Measurements from ENCODE around the gene DSCAML1. TPM values are rescaled to one million over a fixed set of nuclear protein-coding genes. Genes with fewer than 3 reads are reported as not detected.

Gene DSCAML1
- total RNA-seq, 1 experiment from 2014 or later, result not detected

DNA sequence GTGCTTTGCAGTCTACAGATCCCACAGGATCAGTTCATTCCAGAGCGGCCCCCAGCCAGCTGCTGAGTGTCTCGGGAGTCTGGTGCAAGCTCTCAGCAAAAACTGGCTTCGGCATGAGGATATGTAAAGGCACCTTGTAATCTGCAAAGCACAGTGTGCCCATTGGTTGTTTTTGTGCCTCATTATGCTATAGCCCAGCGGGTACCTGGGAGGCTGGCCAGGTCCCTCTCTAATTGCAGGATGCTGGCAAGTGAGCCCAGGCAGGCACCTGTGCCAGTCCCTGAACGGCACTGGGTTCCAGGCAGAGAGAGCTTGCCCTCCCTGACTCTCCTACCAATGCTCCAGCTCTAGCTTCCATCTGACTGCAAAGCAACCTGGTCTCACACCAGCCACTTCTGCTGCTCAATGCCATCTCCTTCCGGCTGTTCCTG is 128.7 kb downstream of the DSCAML1 start:
- no peak overlapping the region for H3K4me3 ChIP-seq (ENCODE audit: low read length)
- no peaks in the 10 kb centered on the region for H4K20me1 ChIP-seq (ENCODE audit: low read length)
- DNase-seq (no peak), ATAC-seq (no peak)
- no peaks in the 10 kb centered on the region for H3K79me2 ChIP-seq (ENCODE audit: low read length)
- no peaks in the 10 kb centered on the region for H3F3A ChIP-seq (ENCODE audit: low read length, unreplicated experiment)
- H3K9me3 ChIP-seq (ENCODE audit: low read length), result no peaks in the 10 kb centered on the region
- H3K9me2 ChIP-seq (replicated peaks; ENCODE audit: low read length), result no peaks in the 10 kb centered on the region
- POLR2A ChIA-PET (ENCODE audit: unreplicated experiment), result no interaction called here
- H3K4me1 ChIP-seq (ENCODE audit: insufficient read depth, low read length), result no peaks in the 10 kb centered on the region
- H3K27me3 ChIP-seq (ENCODE audit: low read length), result peaks cover 98% of the 10 kb centered on the region
- intact Hi-C loops (cut with micrococcal nuclease), result no loop called here
- no TSS peak for BruUV-seq (replicated peaks)
- no peak overlapping the region for H3K4me2 ChIP-seq (ENCODE audit: low read length)
- H3K9ac ChIP-seq (ENCODE audit: low read length), result no peak overlapping the region
- CTCF ChIA-PET, result no interaction called here
- H3K36me3 ChIP-seq (ENCODE audit: low read depth, low read length), result no peaks in the 10 kb centered on the region
- TF ChIP-seq EZH2phosphoT487 (IDR thresholded peaks at IDR 0.05; ENCODE audit: borderline replicate concordance, low read length) (no peak), EZH2 (IDR thresholded peaks at IDR 0.05; ENCODE audit: low read length, unreplicated experiment) (no peak)
- TF ChIP-seq, protein P1, sequence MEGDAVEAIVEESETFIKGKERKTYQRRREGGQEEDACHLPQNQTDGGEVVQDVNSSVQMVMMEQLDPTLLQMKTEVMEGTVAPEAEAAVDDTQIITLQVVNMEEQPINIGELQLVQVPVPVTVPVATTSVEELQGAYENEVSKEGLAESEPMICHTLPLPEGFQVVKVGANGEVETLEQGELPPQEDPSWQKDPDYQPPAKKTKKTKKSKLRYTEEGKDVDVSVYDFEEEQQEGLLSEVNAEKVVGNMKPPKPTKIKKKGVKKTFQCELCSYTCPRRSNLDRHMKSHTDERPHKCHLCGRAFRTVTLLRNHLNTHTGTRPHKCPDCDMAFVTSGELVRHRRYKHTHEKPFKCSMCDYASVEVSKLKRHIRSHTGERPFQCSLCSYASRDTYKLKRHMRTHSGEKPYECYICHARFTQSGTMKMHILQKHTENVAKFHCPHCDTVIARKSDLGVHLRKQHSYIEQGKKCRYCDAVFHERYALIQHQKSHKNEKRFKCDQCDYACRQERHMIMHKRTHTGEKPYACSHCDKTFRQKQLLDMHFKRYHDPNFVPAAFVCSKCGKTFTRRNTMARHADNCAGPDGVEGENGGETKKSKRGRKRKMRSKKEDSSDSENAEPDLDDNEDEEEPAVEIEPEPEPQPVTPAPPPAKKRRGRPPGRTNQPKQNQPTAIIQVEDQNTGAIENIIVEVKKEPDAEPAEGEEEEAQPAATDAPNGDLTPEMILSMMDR (conservative IDR thresholded peaks at IDR 0.05; ENCODE audit: low read depth, low read length), result no peak
- no peak overlapping the region for H3K27ac ChIP-seq (ENCODE audit: low read length)
- H2AFZ ChIP-seq (ENCODE audit: low read length), result no peak overlapping the region

DNA sequence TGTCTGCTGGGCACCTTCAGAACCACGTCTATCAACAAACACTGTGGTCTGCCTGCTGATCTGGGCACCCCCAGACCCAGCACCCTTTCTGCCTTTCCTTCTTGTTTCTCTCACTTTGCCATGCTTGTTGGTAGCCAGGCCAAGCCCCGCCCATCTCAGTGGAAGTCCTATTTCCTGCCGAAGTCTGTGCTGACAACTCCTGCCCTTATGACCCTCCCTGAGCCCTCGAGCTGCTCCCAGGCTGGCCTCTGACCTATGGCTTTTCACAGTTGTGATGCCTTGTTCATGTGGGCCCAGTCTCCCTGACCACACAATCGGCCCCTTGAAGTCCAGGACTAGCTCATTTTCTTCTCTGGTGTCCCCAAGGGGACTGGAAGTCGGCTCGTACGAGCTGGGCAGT is 132.1 kb downstream of the DSCAML1 start:
- Histone ChIP-seq H3K27ac (ENCODE audit: low read length) (no peak overlapping the region), H3K4me3 (ENCODE audit: low read length) (no peak overlapping the region), H3K4me1 (ENCODE audit: insufficient read depth, low read length) (no peaks in the 10 kb centered on the region), H4K20me1 (ENCODE audit: low read length) (no peaks in the 10 kb centered on the region), H3F3A (ENCODE audit: low read length, unreplicated experiment) (no peaks in the 10 kb centered on the region), H3K9me2 (replicated peaks; ENCODE audit: low read length) (no peaks in the 10 kb centered on the region), H3K9me3 (ENCODE audit: low read length) (no peaks in the 10 kb centered on the region; the same call in 1 of the 2 replicates), H3K9ac (ENCODE audit: low read length) (no peak overlapping the region), H2AFZ (ENCODE audit: low read length) (no peak overlapping the region), H3K79me2 (ENCODE audit: low read length) (no peaks in the 10 kb centered on the region), H3K4me2 (ENCODE audit: low read length) (no peak overlapping the region), H3K36me3 (ENCODE audit: low read depth, low read length) (no peaks in the 10 kb centered on the region), H3K27me3 (ENCODE audit: low read length) (peaks cover 100% of the 10 kb centered on the region)
- CTCF ChIA-PET, result no interaction called here
- intact Hi-C loops (cut with micrococcal nuclease), result no loop called here
- TF ChIP-seq EZH2 (IDR thresholded peaks at IDR 0.05; ENCODE audit: low read length, unreplicated experiment), result no peak
- TF ChIP-seq, protein P1 (conservative IDR thresholded peaks at IDR 0.05; ENCODE audit: low read depth, low read length), result no peak
- TF ChIP-seq EZH2phosphoT487 (IDR thresholded peaks at IDR 0.05; ENCODE audit: borderline replicate concordance, low read length), result no peak
- DNase-seq (no peak), ATAC-seq (no peak)
- POLR2A ChIA-PET (ENCODE audit: unreplicated experiment), result no interaction called here
- no TSS peak for BruUV-seq (replicated peaks)

DNA sequence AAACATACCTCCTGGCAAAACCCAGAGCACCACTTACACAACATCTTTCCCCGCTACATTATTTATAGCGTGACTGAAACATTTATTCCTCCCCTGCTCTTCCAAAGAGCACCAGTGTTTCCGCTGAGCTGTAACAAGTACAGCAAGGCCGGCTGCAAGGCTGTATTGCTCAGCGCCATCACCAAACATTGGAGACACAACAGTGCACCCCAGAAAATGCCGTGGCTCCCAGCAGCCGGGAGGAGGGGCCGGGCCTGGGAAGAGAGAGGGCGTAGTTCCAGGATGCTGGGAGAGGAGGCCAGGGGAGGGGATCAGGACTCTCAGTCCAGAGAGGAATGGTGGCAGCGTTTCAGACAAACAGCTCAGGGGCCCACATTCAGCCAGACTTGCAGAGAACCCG is 133.2 kb downstream of the DSCAML1 start:
- Histone ChIP-seq H3K27ac (ENCODE audit: low read length) (no peak overlapping the region), H3F3A (ENCODE audit: low read length, unreplicated experiment) (no peaks in the 10 kb centered on the region), H3K9me2 (replicated peaks; ENCODE audit: low read length) (no peaks in the 10 kb centered on the region), H3K36me3 (ENCODE audit: low read depth, low read length) (no peaks in the 10 kb centered on the region), H3K4me2 (ENCODE audit: low read length) (no peak overlapping the region), H3K79me2 (ENCODE audit: low read length) (no peaks in the 10 kb centered on the region), H3K9me3 (ENCODE audit: low read length) (no peaks in the 10 kb centered on the region; the same call in 1 of the 2 replicates), H3K4me3 (ENCODE audit: low read length) (no peak overlapping the region), H4K20me1 (ENCODE audit: low read length) (no peaks in the 10 kb centered on the region), H2AFZ (ENCODE audit: low read length) (no peak overlapping the region), H3K4me1 (ENCODE audit: insufficient read depth, low read length) (no peaks in the 10 kb centered on the region), H3K27me3 (ENCODE audit: low read length) (peaks cover 100% of the 10 kb centered on the region), H3K9ac (ENCODE audit: low read length) (no peak overlapping the region)
- BruUV-seq (replicated peaks), result no TSS peak
- CTCF ChIA-PET, result no interaction called here
- ATAC-seq (no peak), DNase-seq (no peak)
- TF ChIP-seq EZH2phosphoT487 (IDR thresholded peaks at IDR 0.05; ENCODE audit: borderline replicate concordance, low read length) (no peak), EZH2 (IDR thresholded peaks at IDR 0.05; ENCODE audit: low read length, unreplicated experiment) (no peak)
- TF ChIP-seq, protein P1 (conservative IDR thresholded peaks at IDR 0.05; ENCODE audit: low read depth, low read length), result no peak
- POLR2A ChIA-PET (ENCODE audit: unreplicated experiment), result no interaction called here
- intact Hi-C loops (cut with micrococcal nuclease), result no loop called here
